Right forelimb (tissue), 1 donor: ENCODE measurements around the gene DPH6.
"Not testable (repeated sequence)": the region's sequence is repeated elsewhere in the genome, so short reads cannot be mapped to it uniquely, and the experiment has no call there.

Experiments
- DNase-seq: peaks from one replicate; pipeline ENCODE4 v3.0.0-alpha.2; 2018

The DPH6 gene, protein sequence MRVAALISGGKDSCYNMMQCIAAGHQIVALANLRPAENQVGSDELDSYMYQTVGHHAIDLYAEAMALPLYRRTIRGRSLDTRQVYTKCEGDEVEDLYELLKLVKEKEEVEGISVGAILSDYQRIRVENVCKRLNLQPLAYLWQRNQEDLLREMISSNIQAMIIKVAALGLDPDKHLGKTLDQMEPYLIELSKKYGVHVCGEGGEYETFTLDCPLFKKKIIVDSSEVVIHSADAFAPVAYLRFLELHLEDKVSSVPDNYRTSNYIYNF

DNA sequence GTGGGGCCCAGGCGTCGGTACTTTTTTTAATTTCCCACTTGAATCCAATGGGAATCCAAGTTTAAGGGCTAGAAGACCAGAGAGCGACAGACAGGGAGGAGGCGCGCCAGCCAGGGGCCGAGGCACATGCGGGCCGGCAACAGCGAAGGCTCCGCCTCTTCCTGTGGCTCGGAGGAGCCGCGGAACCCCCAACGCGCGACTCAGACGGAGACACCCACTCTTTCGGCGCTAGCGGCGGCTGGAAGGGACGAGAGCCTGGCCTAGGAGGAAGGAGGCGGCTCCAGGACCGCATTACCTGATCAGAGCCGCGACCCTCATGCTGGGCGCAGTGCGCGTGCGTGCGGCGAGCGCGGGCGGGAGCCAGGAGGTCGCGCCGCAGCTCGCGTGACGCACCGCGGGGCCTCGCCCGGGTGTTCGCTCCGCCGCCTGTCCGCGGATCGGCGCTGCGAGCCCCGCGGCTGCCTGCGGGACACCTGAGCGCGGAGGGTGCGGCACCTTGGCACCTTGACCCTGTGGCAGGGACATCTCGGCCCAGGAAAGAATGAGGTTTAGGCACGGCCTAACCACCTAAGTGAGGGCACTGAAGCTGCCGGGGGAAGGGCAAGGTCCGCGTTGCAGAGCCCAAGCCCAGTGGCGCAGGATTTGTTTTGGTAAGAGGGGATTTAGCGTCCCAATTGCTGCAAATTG lies at the start of gene DPH6:
TSS of gene DPH6 (minus strand) at position 342 of the 687 bp plus-strand sequence. CDS start at position 318, 24 bp downstream.
- DNase-seq, result peak; percentile 93

DNA sequence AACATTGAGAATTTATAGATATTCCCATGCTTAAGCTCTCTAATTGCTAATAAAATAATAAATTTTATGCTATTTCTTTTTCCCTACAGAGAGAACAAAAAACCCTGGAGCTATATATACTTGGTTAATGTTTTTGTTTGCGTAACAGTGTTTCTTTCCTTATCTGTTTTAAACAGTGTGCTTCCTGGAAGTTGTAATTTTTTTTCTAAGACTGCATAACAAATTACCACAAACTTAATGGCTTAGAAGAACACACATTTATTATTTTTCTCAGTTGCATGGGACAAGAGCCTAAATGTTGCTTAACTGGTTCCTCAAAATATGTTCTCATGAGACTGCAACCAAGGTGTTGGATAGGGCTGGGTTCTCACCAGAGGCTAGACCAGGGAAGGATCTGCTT lies 49.7 kb upstream of the DPH6 start:
- no peak for DNase-seq

DNA sequence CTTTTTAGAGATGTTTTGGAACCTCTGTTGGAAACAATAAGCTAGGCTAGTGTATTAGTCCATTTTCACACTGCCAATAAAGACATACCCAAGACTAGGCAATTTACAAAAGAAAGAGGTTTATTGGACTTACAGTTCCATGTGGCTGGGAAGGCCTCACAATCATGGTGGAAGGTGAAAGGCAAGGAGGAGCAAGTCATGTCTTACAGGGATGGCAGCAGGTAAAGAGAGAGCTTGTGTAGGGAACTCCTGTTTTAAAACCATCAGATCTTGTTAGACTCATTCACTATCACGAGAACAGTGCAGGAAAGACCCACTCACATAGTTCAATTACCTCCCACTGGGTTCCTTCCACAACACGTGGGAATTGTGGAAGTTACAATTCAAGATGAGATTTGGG lies 46.0 kb upstream of the DPH6 start:
- not testable (repeated sequence) for DNase-seq

DNA sequence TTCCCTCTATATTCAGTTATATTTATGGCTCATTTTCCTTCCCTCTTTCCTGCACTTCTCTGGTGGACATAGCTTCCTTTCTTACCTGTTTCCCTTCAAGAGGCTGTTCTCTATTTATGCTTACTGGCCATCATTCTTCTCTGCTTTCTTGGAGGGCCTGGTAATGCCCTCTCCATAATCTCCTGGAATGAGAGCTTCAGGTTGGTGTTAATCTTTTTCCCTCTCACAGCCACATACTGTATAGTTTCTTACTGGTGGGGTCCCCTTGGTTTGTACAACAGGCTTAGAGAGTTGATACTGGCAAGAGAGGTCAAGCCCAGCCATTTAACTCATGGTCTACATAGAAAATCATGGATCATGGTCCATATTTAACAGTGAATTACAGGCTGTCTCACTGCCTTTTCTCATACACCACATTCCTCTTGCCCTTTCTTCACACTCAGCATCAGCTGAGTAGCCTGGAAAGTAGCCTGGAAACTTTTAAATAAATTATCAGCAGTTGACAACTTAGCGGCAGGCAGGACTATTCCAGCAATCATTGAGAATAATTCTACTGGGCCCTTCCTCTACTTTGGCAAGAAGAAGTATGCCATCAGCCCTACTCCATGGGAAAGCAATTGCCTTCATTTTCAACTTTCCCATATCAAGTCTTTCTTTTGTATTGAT lies 38.0 kb upstream of the DPH6 start:
- DNase-seq, result no peak

DNA sequence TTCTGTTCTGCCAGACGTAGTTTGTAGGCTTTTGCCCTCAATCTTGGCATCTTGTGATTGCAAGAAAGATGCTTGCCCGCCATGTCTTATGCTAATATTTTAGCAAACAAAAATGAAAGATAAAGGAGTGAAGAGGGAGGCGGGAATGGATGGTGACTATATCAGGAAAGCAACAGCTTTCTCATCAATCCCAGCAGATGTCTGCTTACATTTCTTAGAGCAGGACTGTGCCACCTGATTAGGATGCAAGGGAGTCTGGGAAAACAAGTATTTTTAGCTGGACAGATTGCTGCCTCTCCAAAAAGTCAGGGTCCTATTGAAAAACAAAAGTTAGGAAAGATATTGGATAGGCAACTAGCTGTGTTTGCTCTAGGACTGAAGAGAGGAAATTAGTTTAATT lies 34.6 kb upstream of the DPH6 start:
- no peak for DNase-seq

DNA sequence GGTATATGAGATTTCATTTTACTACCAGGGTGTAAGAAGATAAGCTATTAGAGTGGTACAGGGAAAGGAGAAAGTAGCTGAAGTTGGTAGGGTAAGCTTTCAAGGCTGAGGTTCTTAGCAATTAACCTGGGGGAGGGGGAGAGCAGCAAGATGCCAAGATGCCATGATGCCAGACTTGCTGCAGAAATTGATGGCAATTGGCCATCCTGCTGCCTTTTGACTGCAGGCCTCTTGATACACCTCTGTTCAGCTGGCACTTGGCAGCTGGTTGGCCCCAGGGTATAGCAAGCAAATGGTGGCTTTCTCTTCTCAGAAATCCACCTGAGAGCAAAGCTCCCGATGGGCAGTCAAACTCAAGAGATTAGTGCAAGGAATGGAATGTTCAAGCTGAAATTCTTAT lies 21.4 kb upstream of the DPH6 start:
- no peak for DNase-seq

DNA sequence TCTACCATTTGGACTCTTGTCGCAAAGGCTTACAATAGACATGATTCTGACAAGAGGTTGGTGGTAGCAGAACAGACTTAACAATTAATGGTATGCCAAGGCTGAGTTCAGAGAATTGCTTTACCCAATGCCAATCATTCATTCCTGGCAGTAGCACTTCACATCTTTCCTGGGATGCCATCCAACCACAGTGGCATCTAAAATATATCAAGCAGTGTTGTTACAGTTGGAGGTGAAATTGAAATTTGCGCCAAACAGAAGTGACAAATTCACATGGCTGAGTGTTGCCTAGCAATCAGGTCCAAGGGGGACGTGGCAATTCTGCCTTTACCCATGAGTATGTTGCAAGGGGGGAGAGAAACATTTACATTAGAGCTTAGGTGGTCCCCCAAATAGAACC lies 21.0 kb upstream of the DPH6 start:
- no peak for DNase-seq

DNA sequence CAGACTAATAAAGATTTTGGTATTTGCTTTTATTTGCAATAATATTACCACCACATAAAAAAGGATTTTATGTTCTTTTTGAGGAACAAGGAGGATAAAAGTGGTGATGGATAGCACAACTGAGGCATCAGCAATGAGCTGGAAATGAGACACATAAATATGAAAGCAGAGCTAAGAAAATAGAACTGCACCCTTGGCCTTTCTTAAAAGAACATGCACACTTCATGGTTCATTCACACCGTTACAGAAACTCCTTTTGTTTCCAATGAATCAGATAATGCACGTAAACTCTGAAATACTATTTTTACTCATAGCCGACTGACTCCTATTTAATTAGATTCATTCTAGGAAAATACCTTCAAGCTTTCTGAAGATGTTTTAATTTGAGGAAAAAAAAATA lies 19.9 kb upstream of the DPH6 start:
- no peak for DNase-seq

DNA sequence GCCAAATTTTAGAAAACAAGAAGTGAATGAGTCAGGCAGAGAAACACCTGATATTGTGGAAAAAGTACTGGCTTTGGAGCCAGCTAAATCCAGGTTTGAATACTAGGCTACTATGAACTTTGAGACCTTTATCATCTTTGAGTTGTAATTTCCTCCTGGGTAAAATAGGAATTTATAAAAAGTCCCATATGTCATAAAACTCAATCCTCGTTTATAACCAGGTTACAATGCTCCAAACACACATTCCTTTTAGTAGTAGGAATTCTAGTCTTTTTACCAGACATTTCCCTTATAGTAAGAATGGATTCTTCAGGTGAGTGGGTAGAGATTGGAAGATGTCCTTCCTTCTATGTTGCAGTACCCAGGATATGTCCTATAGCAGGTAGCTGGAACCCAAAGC lies 16.7 kb upstream of the DPH6 start:
- DNase-seq, result no peak

DNA sequence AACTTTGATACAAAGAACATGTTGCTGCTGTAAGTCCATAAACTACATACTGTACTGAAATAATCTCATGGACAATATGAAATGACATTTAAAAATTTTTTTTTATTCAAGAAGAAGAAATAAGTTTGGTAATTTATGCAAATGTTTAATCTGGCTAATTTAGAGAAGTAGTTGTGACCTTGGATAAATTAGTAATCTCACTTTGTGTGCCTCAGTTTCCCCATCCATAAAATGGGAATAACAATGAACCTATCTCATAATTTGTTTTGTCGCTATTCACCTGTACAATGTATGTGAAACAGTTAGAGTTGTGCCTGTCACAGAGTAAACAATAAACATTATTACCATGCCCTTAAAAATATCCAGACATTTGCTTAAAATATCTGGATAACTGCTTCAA lies 15.3 kb upstream of the DPH6 start:
- no peak for DNase-seq

DNA sequence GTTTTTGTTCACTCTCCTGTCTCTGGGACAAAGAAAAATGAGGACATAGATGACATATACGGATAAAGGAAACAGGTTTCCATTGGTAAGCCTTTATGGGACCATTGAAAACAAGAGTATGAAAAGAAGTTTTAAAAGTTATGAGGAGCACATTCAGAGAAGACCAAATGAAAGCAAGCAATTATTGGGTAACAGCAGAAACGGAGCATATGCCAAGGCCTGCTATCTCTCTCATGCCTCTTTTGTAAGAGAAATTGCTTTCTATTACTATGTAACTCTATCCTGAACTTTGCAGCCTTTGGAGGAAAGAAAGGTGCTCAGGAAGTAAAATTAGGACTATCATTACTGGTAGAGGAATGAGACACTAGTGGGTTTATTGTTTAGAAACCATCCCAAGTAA lies 14.9 kb upstream of the DPH6 start:
- DNase-seq, result no peak

DNA sequence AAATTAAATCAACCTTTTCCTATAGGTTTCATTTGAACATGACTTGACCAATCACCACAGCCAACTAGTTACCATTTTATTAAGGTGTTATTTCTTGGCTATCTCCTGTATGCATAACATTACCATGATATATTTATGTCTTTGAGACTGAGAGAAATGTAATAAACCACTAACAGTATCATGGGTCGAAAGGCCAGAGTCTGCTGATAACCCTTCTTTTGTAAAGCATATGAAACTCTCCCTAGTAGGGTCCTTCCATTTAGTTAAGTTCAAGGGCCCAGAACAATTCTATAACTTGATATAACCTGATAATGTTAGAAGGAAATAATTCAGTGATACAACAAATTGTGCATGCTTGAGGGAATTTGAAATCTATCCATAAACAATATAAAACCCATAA lies 14.3 kb upstream of the DPH6 start:
- no peak for DNase-seq

DNA sequence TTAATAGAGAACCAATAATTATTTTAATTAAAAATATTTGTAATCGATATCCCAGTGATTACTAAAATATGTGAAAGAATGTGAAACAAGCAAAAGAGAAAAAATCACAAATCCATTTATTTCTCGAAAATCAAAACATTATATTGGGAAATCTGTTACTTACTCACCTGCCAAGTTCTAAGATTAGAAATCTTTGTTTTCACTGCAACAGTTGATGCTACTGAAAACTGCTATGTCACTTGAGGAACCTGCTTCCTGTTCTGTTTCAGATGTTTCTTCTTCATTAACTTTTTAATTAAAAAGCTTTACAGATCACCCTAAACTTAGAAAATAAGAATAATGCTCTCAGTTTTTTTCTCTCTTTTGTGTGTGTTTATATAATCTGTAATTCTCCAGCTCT lies 13.7 kb upstream of the DPH6 start:
- DNase-seq, result no peak

DNA sequence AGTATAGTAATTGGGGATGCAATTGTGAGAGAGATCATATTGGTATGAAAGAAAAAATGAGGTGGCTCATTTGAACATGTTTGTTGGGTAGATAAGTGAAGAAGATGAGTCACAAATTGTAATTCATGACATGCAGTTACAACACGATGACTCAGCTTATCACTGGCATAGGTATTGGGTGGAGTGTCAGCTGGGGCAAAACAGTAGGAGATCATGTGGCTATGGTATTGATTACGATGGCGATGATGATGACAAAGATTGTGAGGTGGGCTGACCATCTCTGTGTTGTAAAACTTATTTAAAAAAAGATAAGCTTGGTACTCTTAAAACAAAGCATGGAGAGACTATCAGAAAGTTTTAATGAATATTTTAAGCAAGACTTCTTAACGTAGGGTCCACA lies 11.6 kb upstream of the DPH6 start:
- no peak for DNase-seq

DNA sequence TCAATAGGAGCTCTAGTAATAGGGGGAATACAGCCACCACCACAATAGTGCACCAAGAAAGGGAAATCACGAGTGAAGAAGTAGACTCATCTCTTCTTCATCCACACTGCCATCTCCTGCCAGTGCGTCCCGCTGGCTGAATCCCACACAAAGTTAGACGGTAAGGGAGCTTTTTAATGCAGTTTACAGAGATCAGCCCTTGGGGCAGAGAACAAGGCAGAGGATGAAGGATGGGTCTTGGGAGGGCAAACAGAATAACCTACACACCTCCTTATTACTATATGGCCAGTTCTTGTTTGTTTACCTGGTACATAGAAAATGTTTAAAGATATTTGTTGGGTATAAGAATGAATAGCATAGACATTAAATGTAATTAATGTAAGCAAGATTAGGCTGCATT lies 11.0 kb upstream of the DPH6 start:
- no peak for DNase-seq

DNA sequence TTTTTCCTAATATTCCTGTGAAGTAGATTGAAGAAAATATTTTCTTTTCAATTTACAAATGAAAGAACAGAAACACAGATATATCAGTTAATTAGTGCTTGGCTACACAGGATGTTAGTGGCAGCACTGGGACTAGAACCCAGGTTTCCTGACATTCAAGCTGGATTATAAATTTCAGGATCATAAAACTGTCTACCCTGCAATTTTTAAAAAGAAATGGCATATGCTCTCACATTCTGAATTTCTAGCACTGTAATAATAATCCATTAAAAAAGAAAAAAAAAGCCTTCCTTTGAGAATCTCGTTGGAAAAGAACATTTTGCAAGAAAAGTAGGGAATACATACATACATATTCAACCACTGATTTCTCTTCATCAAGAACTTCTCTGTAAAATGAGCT lies 9.3 kb upstream of the DPH6 start:
- no peak for DNase-seq

DNA sequence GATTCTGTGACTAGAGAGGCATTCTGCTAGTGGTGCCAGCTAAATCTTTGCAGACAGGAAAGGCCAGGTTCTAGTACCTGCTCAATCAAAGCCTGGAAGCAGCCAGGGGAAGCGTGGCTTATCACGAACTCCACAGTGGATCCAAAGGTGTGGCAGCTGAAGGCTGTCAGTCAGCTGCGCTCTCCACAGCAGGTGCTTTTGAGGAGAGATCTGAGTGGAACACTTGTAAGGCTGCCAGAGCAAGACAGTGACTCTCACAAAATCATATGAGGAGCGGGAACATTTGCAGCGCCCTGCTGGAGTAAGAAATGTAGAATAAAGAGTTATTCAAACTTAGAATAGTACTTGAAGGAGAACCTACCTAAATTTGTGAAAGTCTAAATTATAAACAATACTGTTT lies 5.0 kb upstream of the DPH6 start:
- no peak for DNase-seq

DNA sequence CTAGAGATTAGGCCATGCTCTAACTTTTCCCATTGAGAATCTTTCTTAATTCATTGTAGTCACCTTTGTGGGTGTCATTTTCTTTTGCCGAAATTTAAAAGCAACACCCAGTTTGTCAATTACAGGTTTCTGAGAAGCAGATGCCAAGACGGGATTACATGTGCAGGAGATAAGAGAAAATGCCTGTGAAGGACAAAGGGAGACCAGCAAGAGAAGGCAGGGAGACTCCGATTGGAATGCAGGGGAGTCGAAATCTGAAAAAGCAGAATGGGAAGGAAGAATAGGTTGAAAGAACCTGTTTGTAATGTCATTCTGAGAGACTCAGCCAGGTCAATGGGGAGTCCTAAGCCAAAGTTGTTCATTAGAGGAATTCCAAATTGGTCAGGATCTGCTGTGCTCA lies 3.6 kb upstream of the DPH6 start:
- no peak for DNase-seq

DNA sequence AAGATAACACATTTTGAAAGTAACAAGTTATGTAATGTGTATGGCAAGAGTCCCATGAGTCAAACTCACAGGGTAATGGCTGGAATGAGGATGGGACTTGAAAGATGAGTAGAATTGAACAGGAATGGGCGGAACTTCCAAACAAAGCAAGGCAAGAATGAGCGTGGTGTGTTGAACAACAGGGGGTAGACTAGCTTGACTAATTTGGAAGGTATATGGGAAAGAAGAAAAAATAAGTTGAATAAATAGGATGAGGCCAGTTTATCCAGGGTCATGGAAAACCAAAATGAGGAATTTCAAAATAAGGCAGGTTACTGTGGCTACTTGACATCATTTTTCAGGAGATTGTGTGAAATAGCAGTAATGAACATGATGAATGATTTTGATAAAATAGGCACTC lies 2.5 kb upstream of the DPH6 start:
- no peak for DNase-seq

DNA sequence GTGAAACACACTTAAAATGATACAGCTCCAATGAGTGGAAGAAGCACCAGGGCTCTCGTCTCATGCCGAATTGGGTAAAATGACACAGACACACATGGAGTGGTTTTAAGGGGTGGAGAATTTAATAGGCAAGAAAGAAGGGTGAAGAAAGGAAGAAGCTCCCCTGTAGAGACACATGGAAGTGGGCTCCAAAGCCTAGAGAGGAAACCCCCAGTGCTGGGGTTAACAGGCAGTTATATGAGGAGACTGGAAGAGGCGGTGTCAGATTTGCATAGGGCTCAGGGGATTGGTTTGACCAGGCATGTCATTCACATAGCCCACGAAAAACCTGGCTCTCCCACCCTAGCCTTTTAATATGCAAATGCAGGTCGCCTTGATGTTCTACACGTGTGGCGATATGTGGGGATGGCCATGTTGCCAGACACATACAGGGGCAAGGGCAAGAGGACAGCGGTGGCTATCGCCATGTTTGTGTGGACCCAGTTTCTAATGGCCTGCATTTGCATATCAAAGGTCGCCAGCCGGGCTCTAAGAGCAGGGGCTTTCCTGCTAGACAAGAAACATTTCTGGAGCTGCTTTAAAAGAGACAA lies 1.9 kb upstream of the DPH6 start:
- no peak for DNase-seq

DNA sequence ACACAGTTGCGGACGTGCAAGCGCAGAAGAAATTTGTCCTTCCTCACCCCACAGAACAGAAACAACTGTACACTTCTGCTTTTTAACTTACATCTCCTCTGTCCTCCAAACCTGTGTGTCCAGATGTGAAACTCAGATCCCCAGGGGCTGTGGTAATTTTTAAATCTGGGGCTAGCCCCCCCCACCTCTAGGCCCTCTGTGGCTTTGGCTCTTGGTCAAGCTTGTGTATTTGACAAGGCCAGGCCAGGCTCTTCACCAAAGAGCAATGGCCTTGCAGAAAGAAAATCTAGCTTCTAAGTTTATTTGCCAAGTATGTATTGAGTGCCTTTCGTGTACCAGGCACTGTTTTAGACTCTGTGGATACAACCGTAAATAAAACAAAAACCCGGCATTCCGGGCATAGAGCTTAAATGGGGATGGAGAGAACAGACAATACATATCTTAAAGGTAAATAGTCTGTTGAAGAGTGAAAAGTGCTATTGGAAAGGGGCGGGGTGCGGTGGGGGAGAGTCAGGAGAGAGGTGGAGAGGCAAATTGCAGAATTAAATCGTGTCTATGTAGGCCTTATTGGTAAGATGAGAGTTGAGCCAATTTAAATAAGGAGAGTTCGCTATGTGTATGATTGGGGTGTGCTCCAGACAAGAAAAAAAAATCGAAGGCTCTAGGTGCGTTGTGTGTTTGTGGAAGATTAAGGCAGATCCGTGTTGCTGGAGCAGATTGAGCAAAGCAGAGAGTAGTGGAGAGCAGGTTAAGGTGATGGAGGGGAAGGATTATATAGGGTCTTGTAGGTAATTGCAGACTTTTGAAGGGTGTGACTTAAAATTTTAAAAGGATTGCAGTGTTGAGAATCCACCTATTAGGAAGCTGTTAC lies 781 bp upstream of the DPH6 start:
- no peak for DNase-seq

DNA sequence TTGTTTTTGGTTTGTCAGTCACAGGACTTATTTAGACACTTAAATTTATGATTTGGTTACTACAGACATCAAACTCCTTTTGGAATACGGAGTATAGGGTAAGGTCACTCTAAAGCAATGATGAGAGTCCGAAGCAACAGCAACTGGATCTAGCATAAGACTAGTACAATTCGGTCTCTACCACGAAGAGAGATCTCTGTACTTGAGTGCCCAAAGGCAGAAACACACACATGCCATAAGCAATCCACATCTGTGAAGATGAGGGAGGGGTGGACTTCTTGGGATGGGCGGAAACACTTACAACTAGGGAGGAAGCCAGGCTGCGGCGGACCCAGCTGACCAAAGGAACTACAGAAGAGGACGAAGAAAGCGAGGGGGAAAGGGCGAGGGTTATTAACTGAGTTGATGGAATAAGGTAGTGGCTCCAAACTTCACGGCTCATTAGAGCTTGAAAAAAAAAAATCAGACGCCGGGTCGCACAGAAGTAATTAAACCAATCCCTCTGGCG lies 595 bp downstream of the DPH6 start:
- DNase-seq, result no peak

DNA sequence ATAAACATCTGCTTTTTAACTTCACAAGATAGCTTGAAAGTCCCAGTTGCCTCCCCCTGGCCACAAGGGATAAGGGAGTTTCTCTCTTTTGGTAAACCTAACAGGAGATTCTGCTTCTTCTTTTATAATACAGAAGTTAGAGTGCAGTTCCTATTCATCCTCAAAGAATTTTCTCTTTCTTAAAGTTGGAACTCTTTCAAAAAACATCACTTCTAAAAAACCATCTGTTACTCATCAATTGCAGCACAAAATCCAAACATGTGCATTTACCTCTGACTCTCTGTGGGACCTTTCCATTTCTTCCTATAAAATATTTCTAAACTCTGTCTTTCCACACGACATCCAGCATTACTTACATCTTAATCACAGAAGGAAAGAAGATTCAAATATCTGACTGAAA lies 5.1 kb downstream of the DPH6 start:
- DNase-seq, result no peak
